Stimulated activated naive B cell treated with anti-CD40 and anti-IgM and Interleukin-4, amounts not matched to agents 10 μg/mL and 1 μg/mL and 100 μg/mL, for 72 hours (primary cell): ENCODE data around the gene HOXD13.
A peak's percentile ranks its signal among the peaks of the same experiment; 100 is the strongest.

ENCODE experiments used
- ATAC-seq, 2 donors: fragments of 150-1000 bp; cut with Tn5 transposase; replicated peaks; 2 replicates each; pipeline ENCODE4 v1.10.0; 2021; ENCODE audit warnings: moderate library complexity in 1 of 2
- DNase-seq: peaks from one replicate; pipeline ENCODE4 v3.0.0; 2021
- H3K27ac Mint-ChIP-seq: one replicate; pipeline ENCODE4 v1.8.0; 2022; ENCODE audit warnings: mild to moderate bottlenecking, mixed read lengths
- H3K27me3 Mint-ChIP-seq, 2 donors: one replicate each; pipeline ENCODE4 v1.8.0; 2022; ENCODE audit warnings: mixed read lengths in 2 of 2
- H3K36me3 Mint-ChIP-seq, 2 donors: one replicate each; pipeline ENCODE4 v1.8.0; 2022; ENCODE audit warnings: mixed read lengths in 2 of 2, mild to moderate bottlenecking in 1 of 2
- H3K4me1 Mint-ChIP-seq, 2 donors: one replicate each; pipeline ENCODE4 v1.8.0; 2022; ENCODE audit warnings: mixed read lengths in 2 of 2, mild to moderate bottlenecking in 1 of 2
- H3K4me3 Mint-ChIP-seq, 2 donors: one replicate each; pipeline ENCODE4 v1.8.0; 2022; ENCODE audit warnings: mild to moderate bottlenecking in 2 of 2, mixed read lengths in 2 of 2, moderate library complexity in 1 of 2
- H3K9me3 Mint-ChIP-seq, 2 donors: one replicate each; pipeline ENCODE4 v1.8.0; 2022; ENCODE audit warnings: mixed read lengths in 2 of 2, mild to moderate bottlenecking in 1 of 2

Gene HOXD13

GRCh38 chr2:176095421-176095820 lies 2.9 kb downstream of the HOXD13 start:
- no peak overlapping the region for H3K27ac Mint-ChIP-seq
- H3K4me3 Mint-ChIP-seq = no peak overlapping the region
- H3K27me3 Mint-ChIP-seq = peaks cover 69 to 89% of the 10 kb centered on the region in 2 donors
- peaks cover 0 to 6% of the 10 kb centered on the region in 2 donors for H3K9me3 Mint-ChIP-seq
- H3K4me1 Mint-ChIP-seq = peaks cover 21 to 24% of the 10 kb centered on the region in 2 donors
- peaks cover 0 to 5% of the 10 kb centered on the region in 2 donors for H3K36me3 Mint-ChIP-seq
- no peak for ATAC-seq
- DNase-seq = no peak

DNA sequence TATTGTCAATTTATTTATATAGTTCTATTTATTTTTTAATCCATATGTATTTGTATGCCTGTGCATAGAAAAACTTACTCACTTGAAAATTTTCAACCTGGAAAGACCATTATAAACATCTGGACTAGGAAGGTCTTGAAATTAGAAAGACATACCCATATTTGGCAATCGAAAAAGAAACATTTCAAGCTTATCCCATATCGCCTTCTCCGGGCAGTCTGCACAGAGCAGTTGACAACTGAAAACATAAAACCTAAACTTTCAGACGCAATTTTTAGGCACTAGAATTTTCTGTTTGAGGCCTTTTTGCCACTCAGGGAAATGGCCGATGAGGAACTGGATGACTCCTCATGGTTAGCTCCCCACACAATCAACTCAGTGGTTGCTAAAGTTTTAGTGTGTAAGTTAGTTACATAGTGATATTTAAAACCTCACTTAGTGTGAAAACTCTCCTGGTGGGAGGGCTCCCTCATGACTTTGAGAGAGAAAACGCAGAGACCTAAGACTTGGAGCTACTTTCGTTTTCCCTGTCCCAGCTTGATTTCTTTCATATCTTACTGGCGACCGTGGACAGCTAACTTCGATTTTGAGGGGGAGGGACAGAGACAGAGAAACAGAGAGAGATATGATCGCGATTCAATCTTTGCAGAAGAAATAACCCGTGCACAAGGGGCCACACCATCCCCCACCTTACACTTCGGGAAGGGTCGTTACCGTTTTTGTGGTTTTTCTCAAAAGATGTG lies 3.9 kb downstream of the HOXD13 start:
- Mint-ChIP-seq H3K36me3 (no peaks in the 10 kb centered on the region), H3K4me3 (peak overlapping the region; percentile 75 to 76), H3K27me3 (peaks cover 70 to 90% of the 10 kb centered on the region in 2 donors), H3K9me3 (peaks cover 0 to 3% of the 10 kb centered on the region in 2 donors), H3K4me1 (peaks cover 21 to 24% of the 10 kb centered on the region in 2 donors), H3K27ac (no peak overlapping the region)
- ATAC-seq = no peak
- no peak for DNase-seq

GRCh38 chr2:176096986-176097819 lies 4.7 kb downstream of the HOXD13 start:
- Mint-ChIP-seq H3K27ac (peak overlapping the region; percentile 21), H3K4me1 (peaks cover 15 to 17% of the 10 kb centered on the region in 2 donors), H3K27me3 (peaks cover 70 to 90% of the 10 kb centered on the region in 2 donors), H3K4me3 (peak overlapping the region; percentile 75 to 76), H3K9me3 (peaks cover 0 to 3% of the 10 kb centered on the region in 2 donors), H3K36me3 (no peaks in the 10 kb centered on the region)
- peak; percentile 47 for DNase-seq
- peak; percentile 76 to 78 for ATAC-seq

DNA sequence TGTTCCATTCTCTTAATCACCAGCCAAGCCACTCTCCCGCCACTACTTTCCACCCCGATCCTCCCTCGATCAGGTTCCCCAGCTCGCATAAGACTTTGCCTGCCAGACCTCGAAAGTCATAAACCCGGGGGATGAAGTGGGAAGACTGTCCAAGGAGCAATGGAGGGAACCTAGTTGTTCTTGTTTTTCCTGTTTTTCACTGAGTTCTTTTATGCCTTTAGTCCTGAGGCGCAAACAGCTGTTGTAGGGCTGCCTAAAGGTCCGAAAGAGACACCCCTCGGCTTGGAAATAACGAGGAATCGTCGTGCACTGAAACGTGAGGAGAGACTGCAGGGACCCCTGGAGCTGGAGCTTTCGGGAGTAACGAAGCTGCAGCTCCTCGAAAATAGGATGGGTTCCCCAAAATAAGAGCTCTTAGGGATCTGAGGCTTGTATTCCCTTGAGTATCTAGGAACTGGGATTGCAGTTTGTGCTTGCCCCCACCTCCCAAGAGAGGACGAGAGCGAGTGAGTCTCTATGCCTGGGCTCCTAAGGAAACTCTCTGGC lies 5.4 kb downstream of the HOXD13 start:
- Mint-ChIP-seq H3K27ac (peak overlapping the region; percentile 21), H3K36me3 (no peaks in the 10 kb centered on the region), H3K27me3 (peaks cover 76 to 94% of the 10 kb centered on the region in 2 donors), H3K4me3 (peak overlapping the region; percentile 75 to 76), H3K9me3 (peaks cover 0 to 3% of the 10 kb centered on the region in 2 donors), H3K4me1 (peaks cover 15 to 17% of the 10 kb centered on the region in 2 donors)
- ATAC-seq = no peak
- no peak for DNase-seq

- H3K4me3 Mint-ChIP-seq = no peak overlapping the region
These were observed 6.0 kb downstream of the HOXD13 start for GRCh38 chr2:176098366-176099158.

GRCh38 chr2:176099159-176099727 lies 6.7 kb downstream of the HOXD13 start:
- ATAC-seq (no peak), DNase-seq (no peak)
- Mint-ChIP-seq H3K27me3 (peaks cover 76 to 93% of the 10 kb centered on the region in 2 donors), H3K27ac (peak overlapping the region; percentile 51), H3K9me3 (peaks cover 0 to 1% of the 10 kb centered on the region in 2 donors), H3K4me1 (peaks cover 12 to 21% of the 10 kb centered on the region in 2 donors), H3K4me3 (no peak overlapping the region), H3K36me3 (no peaks in the 10 kb centered on the region)

More at GRCh38 chr2:176098366-176099158, 6.0 kb downstream of the HOXD13 start:
- DNase-seq = no peak
- H3K27me3 Mint-ChIP-seq = peaks cover 76 to 93% of the 10 kb centered on the region in 2 donors
- no peaks in the 10 kb centered on the region for H3K36me3 Mint-ChIP-seq
- no peak overlapping the region for H3K27ac Mint-ChIP-seq
- peaks cover 14 to 17% of the 10 kb centered on the region in 2 donors for H3K4me1 Mint-ChIP-seq
- no peak for ATAC-seq
- peaks cover 0 to 1% of the 10 kb centered on the region in 2 donors for H3K9me3 Mint-ChIP-seq

DNA sequence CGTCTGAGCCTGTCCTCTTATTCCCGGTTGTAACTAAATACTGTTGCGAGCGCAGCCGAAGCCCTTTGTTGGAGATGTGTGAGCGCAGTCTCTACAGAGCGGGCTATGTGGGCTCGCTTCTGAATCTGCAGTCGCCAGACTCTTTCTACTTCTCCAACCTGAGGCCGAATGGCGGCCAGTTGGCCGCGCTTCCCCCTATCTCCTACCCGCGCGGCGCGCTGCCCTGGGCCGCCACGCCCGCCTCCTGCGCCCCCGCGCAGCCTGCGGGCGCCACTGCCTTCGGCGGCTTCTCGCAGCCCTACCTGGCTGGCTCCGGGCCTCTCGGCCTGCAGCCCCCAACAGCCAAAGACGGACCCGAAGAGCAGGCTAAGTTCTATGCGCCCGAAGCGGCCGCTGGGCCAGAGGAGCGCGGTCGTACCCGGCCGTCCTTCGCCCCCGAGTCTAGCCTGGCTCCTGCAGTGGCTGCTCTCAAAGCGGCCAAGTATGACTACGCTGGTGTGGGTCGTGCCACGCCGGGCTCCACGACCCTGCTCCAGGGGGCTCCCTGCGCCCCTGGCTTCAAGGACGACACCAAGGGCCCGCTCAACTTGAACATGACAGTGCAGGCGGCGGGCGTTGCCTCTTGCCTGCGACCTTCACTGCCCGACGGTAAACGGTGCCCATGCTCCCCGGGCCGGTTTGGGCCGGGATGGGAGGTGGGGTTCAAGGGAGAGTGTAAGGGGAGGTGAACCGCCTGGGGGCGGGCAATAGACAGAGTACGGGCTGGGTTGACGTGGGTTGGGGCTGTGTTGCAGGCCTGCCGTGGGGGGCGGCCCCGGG lies 7.4 kb downstream of the HOXD13 start, which contains the start of gene HOXD12:
TSS of gene HOXD12 (plus strand) at position 68 of the 819 bp plus-strand sequence. CDS start at position 75, 7 bp downstream.
- Mint-ChIP-seq H3K4me3 (no peak within 1 kb of the TSS), H3K27ac (peak within 1 kb of the TSS; percentile 51), H3K27me3 (peaks cover 76 to 93% of the 10 kb centered on the region in 2 donors), H3K4me1 (peaks cover 17 to 28% of the 10 kb centered on the region in 2 donors), H3K36me3 (peaks cover 0 to under 1% of the 10 kb centered on the region in 2 donors), H3K9me3 (peaks cover 0 to under 1% of the 10 kb centered on the region in 2 donors)
- no peak for DNase-seq
- no peak for ATAC-seq

- peaks cover 23 to 35% of the 10 kb centered on the region in 2 donors for H3K4me1 Mint-ChIP-seq
- peaks cover 0 to 2% of the 10 kb centered on the region in 2 donors for H3K9me3 Mint-ChIP-seq
- no peak for ATAC-seq
- no peak for DNase-seq
- peaks cover 2 to 3% of the 10 kb centered on the region in 2 donors for H3K36me3 Mint-ChIP-seq
- H3K4me3 Mint-ChIP-seq = no peak overlapping the region
- H3K27me3 Mint-ChIP-seq = peaks cover 76 to 93% of the 10 kb centered on the region in 2 donors
- H3K27ac Mint-ChIP-seq = peak overlapping the region; percentile 60
These were observed 8.1 kb downstream of the HOXD13 start for GRCh38 chr2:176100547-176101140.

GRCh38 chr2:176101216-176101830 lies 8.8 kb downstream of the HOXD13 start:
- H3K9me3 Mint-ChIP-seq = peaks cover 0 to 2% of the 10 kb centered on the region in 2 donors
- no peak overlapping the region for H3K27ac Mint-ChIP-seq
- peaks cover 29 to 42% of the 10 kb centered on the region in 2 donors for H3K4me1 Mint-ChIP-seq
- H3K27me3 Mint-ChIP-seq = peaks cover 83 to 97% of the 10 kb centered on the region in 2 donors
- DNase-seq = no peak
- no peak for ATAC-seq
- H3K36me3 Mint-ChIP-seq = peaks cover 3 to 7% of the 10 kb centered on the region in 2 donors
- no peak overlapping the region for H3K4me3 Mint-ChIP-seq

- peaks cover 0 to 2% of the 10 kb centered on the region in 2 donors for H3K9me3 Mint-ChIP-seq
- no peak overlapping the region for H3K27ac Mint-ChIP-seq
- H3K27me3 Mint-ChIP-seq = peaks cover 81 to 95% of the 10 kb centered on the region in 2 donors
- DNase-seq (no peak), ATAC-seq (no peak)
- peaks cover 3 to 9% of the 10 kb centered on the region in 2 donors for H3K36me3 Mint-ChIP-seq
- H3K4me3 Mint-ChIP-seq = no peak overlapping the region
- H3K4me1 Mint-ChIP-seq = peaks cover 27 to 40% of the 10 kb centered on the region in 2 donors
These were observed 9.3 kb downstream of the HOXD13 start for GRCh38 chr2:176101842-176102241.

GRCh38 chr2:176102309-176102866 lies 9.9 kb downstream of the HOXD13 start:
- H3K36me3 Mint-ChIP-seq = peaks cover 3 to 9% of the 10 kb centered on the region in 2 donors
- H3K9me3 Mint-ChIP-seq = peaks cover 0 to 2% of the 10 kb centered on the region in 2 donors
- H3K4me1 Mint-ChIP-seq = peaks cover 25 to 34% of the 10 kb centered on the region in 2 donors
- no peak overlapping the region for H3K4me3 Mint-ChIP-seq
- ATAC-seq (no peak), DNase-seq (no peak)
- peaks cover 81 to 94% of the 10 kb centered on the region in 2 donors for H3K27me3 Mint-ChIP-seq
- H3K27ac Mint-ChIP-seq = no peak overlapping the region
